Ovary (tissue), 3 donors: ENCODE measurements around the gene ALDH1A1.

Experiments
- CTCF ChIP-seq, 3 donors: fragments of 450-650 bp in 2 of 3; fragments of 200-600 bp in 1 of 3; IDR thresholded peaks; one replicate each; pipeline versions ENCODE4 v1.5.1 to v1.8.0; 2016 to 2022; ENCODE audit warnings: antibody characterized with exemption in 3 of 3, mild to moderate bottlenecking in 1 of 3
- EP300 ChIP-seq: sonication (generic); formaldehyde crosslinking; IDR thresholded peaks from one replicate; pipeline ENCODE4 v1.6.1; 2017; ENCODE audit warnings: antibody characterized with exemption
- POLR2A ChIP-seq: fragments of 450-650 bp; IDR thresholded peaks from one replicate; pipeline ENCODE4 v1.6.1; 2017; ENCODE audit warnings: antibody characterized with exemption, mild to moderate bottlenecking, moderate library complexity
- donor health status: DM: no; HTN: no; CAD: no.

GRCh38 chr9:72915659-72916058, 37.2 kb downstream of the ALDH1A1 start:
- TF ChIP-seq CTCF (IDR thresholded peaks at IDR 0.05), result no peak
- TF ChIP-seq POLR2A, result no peak
- TF ChIP-seq EP300, result no peak
